Endothelial cell of umbilical vein (primary cell): ENCODE measurements around the gene FANCC. TPM values are rescaled to one million over a fixed set of nuclear protein-coding genes. Genes with fewer than 3 reads are reported as not detected.

ENCODE experiments used
- BruUV-seq: library from RNA; stranded (reverse); fragments of 400-500 nt; replicated peaks from 2 replicates; lab custom pipeline; 2021; lab: Mats Ljungman, UMichigan
- CTCF ChIA-PET: fragments of 300-600, 350-600 bp; sonication (Branson Sonifier 250); formaldehyde crosslinking; loops from one replicate; lab custom pipeline; 2021; ENCODE audit warnings: antibody characterized with exemption, inconsistent platforms; lab: Charles Lee
- POLR2A ChIA-PET: fragments of 300-600, 350-600 bp; sonication (Branson Sonifier 250); formaldehyde crosslinking; loops from one replicate; lab custom pipeline; 2021; ENCODE audit warnings: antibody characterized with exemption, inconsistent platforms; lab: Charles Lee
- DNase-seq: peaks from one replicate; pipeline ENCODE4 v3.0.0-alpha.2; 2011; ENCODE audit warnings: low read depth, low spot score
- FAIRE-seq: peaks from 2 replicates; lab custom pipeline; 2011; peaks lifted over from hg19 to GRCh38; lab: Jason Lieb, UNC
- H2AFZ ChIP-seq: 2 replicates; pipeline ENCODE4 v1.6.0; 2012; ENCODE audit warnings: low read depth, low read length, control low read depth, inconsistent platforms
- H3K27ac ChIP-seq: 2 replicates; pipeline ENCODE4 v1.5.1; 2011; ENCODE audit warnings: low read depth, mild to moderate bottlenecking, control low read depth, low read length, moderate library complexity; ENCODE audit not compliant: insufficient read depth
- H3K27me3 ChIP-seq, 2 experiments: 2 replicates each; pipeline versions ENCODE4 v1.6.0 to v1.6.1; 2011; ENCODE audit warnings: low read length in 2 of 2, mixed read lengths in 1 of 2; ENCODE audit not compliant: control insufficient read depth in 2 of 2, insufficient read depth in 2 of 2
- H3K36me3 ChIP-seq, 2 experiments: 2 replicates in 1 of 2; 3 replicates in 1 of 2; pipeline ENCODE4 v1.5.1; 2011; ENCODE audit warnings: low read length in 2 of 2, mild to moderate bottlenecking in 1 of 2, moderate library complexity in 1 of 2; ENCODE audit not compliant: control insufficient read depth in 2 of 2, insufficient read depth in 2 of 2; ENCODE audit errors: extremely low read depth in 1 of 2
- H3K4me1 ChIP-seq: 3 replicates; pipeline ENCODE4 v1.5.1; 2011; ENCODE audit warnings: mild to moderate bottlenecking, low read length; ENCODE audit not compliant: control insufficient read depth, insufficient read depth; ENCODE audit errors: extremely low read depth
- H3K4me2 ChIP-seq: 2 replicates; pipeline ENCODE4 v1.6.1; 2011; ENCODE audit warnings: low read length, control low read depth, mixed read lengths; ENCODE audit not compliant: insufficient read depth
- H3K4me3 ChIP-seq, 3 experiments: fragments of 200-600 bp in 1 of 3; sonication (generic), shearing (Covaris generic) in 1 of 3; replicated peaks in 1 of 3; 2 replicates each; pipeline ENCODE4 v1.5.1; 2011 to 2016; ENCODE audit warnings: control low read depth in 3 of 3, low read length in 3 of 3, mild to moderate bottlenecking in 2 of 3, inconsistent platforms in 1 of 3, low read depth in 1 of 3, moderate library complexity in 1 of 3; ENCODE audit not compliant: insufficient read depth in 1 of 3
- H3K79me2 ChIP-seq: 2 replicates; pipeline ENCODE4 v1.6.0; 2012; ENCODE audit warnings: low read length, inconsistent platforms; ENCODE audit not compliant: control insufficient read depth, insufficient read depth
- H3K9ac ChIP-seq: replicated peaks from 2 replicates; pipeline ENCODE3; 2011; ENCODE audit warnings: low read length, control low read depth; ENCODE audit not compliant: insufficient read depth; ENCODE audit errors: extremely low read depth
- H3K9me1 ChIP-seq: replicated peaks from 3 replicates; pipeline ENCODE4 v1.6.0; 2011; ENCODE audit warnings: mild to moderate bottlenecking, low read length; ENCODE audit not compliant: control insufficient read depth, insufficient read depth; ENCODE audit errors: extremely low read depth
- H3K9me3 ChIP-seq: replicated peaks from 2 replicates; pipeline ENCODE4 v1.5.1; 2012; ENCODE audit warnings: low read length, inconsistent platforms; ENCODE audit not compliant: control insufficient read depth, insufficient read depth
- H4K20me1 ChIP-seq: replicated peaks from 2 replicates; pipeline ENCODE3; 2011; ENCODE audit warnings: mild to moderate bottlenecking, low read length; ENCODE audit not compliant: control insufficient read depth, insufficient read depth; ENCODE audit errors: extremely low read depth
- CTCF ChIP-seq, 2 donors: IDR thresholded peaks; 1 replicate in 1 of 2; 2 replicates in 1 of 2; pipeline ENCODE4 v1.5.1; 2011; ENCODE audit warnings: low read length in 2 of 2, mild to moderate bottlenecking in 2 of 2, moderate library complexity in 2 of 2, control low read depth in 1 of 2, inconsistent platforms in 1 of 2, low read depth in 1 of 2; ENCODE audit not compliant: insufficient read depth in 1 of 2; ENCODE audit errors: extremely low read depth in 1 of 2
- EZH2 ChIP-seq: IDR thresholded peaks from 2 replicates; pipeline ENCODE4 v1.6.1; 2012; ENCODE audit warnings: borderline replicate concordance, low read depth, mild to moderate bottlenecking, moderate library complexity, low read length, inconsistent platforms; ENCODE audit not compliant: severe bottlenecking
- FOS ChIP-seq: IDR thresholded peaks from 2 replicates; pipeline ENCODE4 v1.6.1; 2011; ENCODE audit warnings: mild to moderate bottlenecking, low read length, moderate library complexity, borderline replicate concordance; ENCODE audit not compliant: insufficient read depth
- GATA2 ChIP-seq: IDR thresholded peaks from 2 replicates; pipeline ENCODE4 v1.7.0; 2011; ENCODE audit warnings: low read depth, mild to moderate bottlenecking, moderate library complexity, mixed read lengths, low read length; ENCODE audit not compliant: insufficient read length, insufficient read depth
- JUN ChIP-seq: IDR thresholded peaks from 2 replicates; pipeline ENCODE4 v1.6.1; 2011; ENCODE audit warnings: borderline replicate concordance, low read depth; ENCODE audit not compliant: insufficient read length, insufficient read depth
- MAX ChIP-seq: IDR thresholded peaks from 2 replicates; pipeline ENCODE4 v1.6.1; 2011; ENCODE audit not compliant: insufficient read depth, insufficient read length
- MYC ChIP-seq: IDR thresholded peaks from one replicate; pipeline ENCODE4 v1.6.1; 2011; ENCODE audit warnings: mild to moderate bottlenecking, low read depth, low read length
- POLR2A ChIP-seq: IDR thresholded peaks from 2 replicates; pipeline ENCODE4 v1.6.1; 2012; ENCODE audit warnings: low read depth, mild to moderate bottlenecking, control low read depth, low read length
- POLR2AphosphoS5 ChIP-seq: IDR thresholded peaks from 2 replicates; pipeline ENCODE4 v1.6.1; 2012; ENCODE audit warnings: low read depth, mild to moderate bottlenecking, control low read depth, low read length, moderate library complexity; ENCODE audit not compliant: insufficient read depth
- dilution Hi-C: fragments of 300-500 bp; cut with MboI; formaldehyde crosslinking; loops from one replicate; pipeline ENCODE4 v1.15.0; 2019; ENCODE audit warnings: low sequenced_read_pairs; ENCODE audit not compliant: extremely low pct_ligation_motif_present
- intact Hi-C: fragments of 100-400 bp; cut with micrococcal nuclease; formaldehyde crosslinking; loops from one replicate; pipeline ENCODE4 v1.10.0; 2022
- polyA plus RNA-seq, 4 experiments: library from polyadenylated mRNA; depleted of rRNA in 3 of 4; stranded (reverse) in 3 of 4; unstranded in 1 of 4; fragments of >200 nt; gene quantifications; 2 replicates each; pipeline versions ENCODE4 v1.2.1 to v1.2.3, GENCODE V29; 2011 to 2012; ENCODE audit warnings: missing spikeins in 1 of 4
- total RNA-seq: library from RNA; stranded (reverse); gene quantifications from 2 replicates; pipeline ENCODE4 v1.2.3, GENCODE V29; 2021

The FANCC gene
- total and polyA plus RNA-seq, 2 donors (not counting 3 experiments of a cell fraction or from before 2014, with no cell fraction given), result 5.7 to 13.1 TPM

- dilution Hi-C loops, result no loop called here
- DNase-seq (no peak), FAIRE-seq (no peak)
- no peaks in the 10 kb centered on the region for H3K4me1 ChIP-seq
- no TSS peak for BruUV-seq
- CTCF ChIA-PET, result interaction anchor here (1.4 kb wide), 1 partner anchor 301 kb away, joined by 4 read pairs; no protein-coding TSS in a partner anchor
- intact Hi-C loops, result no loop called here
- H3K36me3 ChIP-seq, result peaks cover 4 to 49% of the 10 kb centered on the region in 2 experiments
- H3K27me3 ChIP-seq, result no peaks in the 10 kb centered on the region
- H3K9me3 ChIP-seq, result no peaks in the 10 kb centered on the region
- H2AFZ ChIP-seq, result no peak overlapping the region
- H3K79me2 ChIP-seq, result no peaks in the 10 kb centered on the region
- no peaks in the 10 kb centered on the region for H3K9me1 ChIP-seq
- no peak for TF ChIP-seq MYC
- TF ChIP-seq POLR2A, result no peak
- no peak for TF ChIP-seq EZH2
- no peak for TF ChIP-seq CTCF (IDR thresholded peaks at IDR 0.05; ENCODE audit: extremely low read depth in 1 of 2, insufficient read depth in 1 of 2, low read depth in 1 of 2, low read length in 2 of 2)
- no peak for TF ChIP-seq POLR2AphosphoS5
- no peak for TF ChIP-seq FOS
- TF ChIP-seq GATA2, result no peak
- no peak for TF ChIP-seq JUN
- TF ChIP-seq MAX, result no peak
- H4K20me1 ChIP-seq, result no peaks in the 10 kb centered on the region
- H3K27ac ChIP-seq, result no peak overlapping the region
- no peak overlapping the region for H3K4me2 ChIP-seq
- H3K4me3 ChIP-seq, result no peak overlapping the region
- no peak overlapping the region for H3K9ac ChIP-seq
- POLR2A ChIA-PET, result interaction anchor here (0.6 kb wide), 1 partner anchor 389 kb away, joined by 3 read pairs; no protein-coding TSS in a partner anchor
These were observed 234.3 kb downstream of the FANCC start for GRCh38 chr9:95083086-95083768.
